HepG2 (cell line): Measurements from ENCODE around the gene NDFIP2. TPM values are rescaled to one million over a fixed set of nuclear protein-coding genes. Genes with fewer than 3 reads are reported as not detected.

Source experiments
- ATAC-seq: fragments of 200-7000 bp; cut with Tn5 transposase; 3 replicates; pipeline ENCODE4 v1.9.1; 2020; ENCODE audit warnings: mild to moderate bottlenecking, moderate library complexity
- BruUV-seq: library from RNA; stranded (reverse); fragments of 400-500 nt; replicated peaks from 2 replicates; lab custom pipeline; 2021; lab: Mats Ljungman, UMichigan
- CTCF ChIA-PET: fragments of 300-600 bp; formaldehyde crosslinking; extraction: SDS; loops from one replicate; lab custom pipeline; 2021; ENCODE audit warnings: low total read pairs, inconsistent platforms, low intra/inter-chr PET ratio; lab: Yijun Ruan, JAX
- POLR2A ChIA-PET: fragments of 350-600 bp; sonication (Branson Sonifier 250); formaldehyde crosslinking; loops from one replicate; lab custom pipeline; 2020; ENCODE audit warnings: antibody characterized with exemption, inconsistent platforms; lab: Yijun Ruan, JAX
- DNase-seq: peaks from one replicate; pipeline ENCODE4 v3.0.0-alpha.2; 2015; ENCODE audit warnings: low spot score
- FAIRE-seq: peaks from 3 replicates; lab custom pipeline; 2011; peaks lifted over from hg19 to GRCh38; lab: Jason Lieb, UNC
- H2AFZ ChIP-seq: one replicate; pipeline ENCODE4 v1.6.1; 2011; ENCODE audit warnings: low read length, inconsistent platforms
- H3K27ac ChIP-seq: fragments of 300-600 bp; 3 replicates; pipeline ENCODE4 v1.8.0; 2011; ENCODE audit warnings: mixed run types, mild to moderate bottlenecking, mixed read lengths, low read length, inconsistent platforms; ENCODE audit not compliant: insufficient read depth; ENCODE audit errors: extremely low read length
- H3K27me3 ChIP-seq, 2 experiments: fragments of 200-600 bp in 1 of 2; 2 replicates in 1 of 2; 3 replicates in 1 of 2; pipeline versions ENCODE4 v1.6.0 to v1.8.0; 2011; ENCODE audit warnings: low read length in 2 of 2, mild to moderate bottlenecking in 2 of 2, moderate library complexity in 2 of 2, inconsistent platforms in 1 of 2; ENCODE audit not compliant: insufficient read depth in 2 of 2, control insufficient read depth in 1 of 2
- H3K36me3 ChIP-seq, 2 experiments: fragments of 200-600 bp in 1 of 2; replicated peaks in 1 of 2; 2 replicates in 1 of 2; 3 replicates in 1 of 2; pipeline versions ENCODE4 v1.5.1 to v1.8.0; 2011; ENCODE audit warnings: low read length in 2 of 2, inconsistent platforms in 1 of 2; ENCODE audit not compliant: insufficient read depth in 2 of 2, control insufficient read depth in 1 of 2
- H3K4me1 ChIP-seq: 2 replicates; pipeline ENCODE4 v1.5.1; 2012; ENCODE audit warnings: low read length, inconsistent platforms; ENCODE audit not compliant: insufficient read depth
- H3K4me2 ChIP-seq: 2 replicates; pipeline ENCODE4 v1.6.0; 2011; ENCODE audit warnings: low read depth, low read length, inconsistent platforms
- H3K4me3 ChIP-seq, 3 experiments: fragments of 200-600 bp in 1 of 3; sonication (generic), shearing (Covaris generic) in 1 of 3; replicated peaks in 1 of 3; 2 replicates each; pipeline ENCODE4 v1.5.1; 2011 to 2016; ENCODE audit warnings: low read length in 3 of 3, inconsistent platforms in 2 of 3, low read depth in 2 of 3, mild to moderate bottlenecking in 2 of 3, control low read depth in 1 of 3, mixed read lengths in 1 of 3; ENCODE audit not compliant: insufficient read depth in 1 of 3
- H3K79me2 ChIP-seq: one replicate; pipeline ENCODE4 v1.6.1; 2011; ENCODE audit warnings: low read length, inconsistent platforms; ENCODE audit not compliant: insufficient read depth
- H3K9ac ChIP-seq: 2 replicates; pipeline ENCODE4 v1.6.0; 2011; ENCODE audit warnings: mild to moderate bottlenecking, low read depth, low read length, inconsistent platforms; ENCODE audit not compliant: insufficient read depth
- H3K9me3 ChIP-seq: 2 replicates; pipeline ENCODE4 v1.5.1; 2012; ENCODE audit warnings: mild to moderate bottlenecking, low read length
- H4K20me1 ChIP-seq: 2 replicates; pipeline ENCODE4 v1.6.0; 2011; ENCODE audit warnings: inconsistent platforms, mild to moderate bottlenecking, low read length, moderate library complexity; ENCODE audit not compliant: insufficient read depth
- BRCA1 ChIP-seq: sonication (generic); formaldehyde crosslinking; IDR thresholded peaks from 2 replicates; pipeline ENCODE4 v1.4.0; 2020; ENCODE audit warnings: missing genetic modification reagents
- MAF1 ChIP-seq: sonication (generic); formaldehyde crosslinking; IDR thresholded peaks from 2 replicates; pipeline ENCODE4 v1.5.0; 2020; ENCODE audit warnings: missing genetic modification reagents, borderline replicate concordance
- REXO4 ChIP-seq: sonication (generic); formaldehyde crosslinking; IDR thresholded peaks from 2 replicates; pipeline ENCODE4 v1.8.0; 2022; ENCODE audit warnings: missing genetic modification reagents, mild to moderate bottlenecking, borderline replicate concordance
- SALL1 ChIP-seq: sonication (generic); formaldehyde crosslinking; IDR thresholded peaks from 2 replicates; pipeline ENCODE4 v1.8.0; 2022; ENCODE audit warnings: mild to moderate bottlenecking, missing genetic modification reagents
- SOX13 ChIP-seq, 3 experiments: fragments of 450-650 bp in 1 of 3; sonication (generic) in 1 of 3; formaldehyde crosslinking in 1 of 3; IDR thresholded peaks in 2 of 3; conservative IDR thresholded peaks in 1 of 3; 2 replicates each; pipeline versions ENCODE4 v1.5.0 to v1.6.1; 2016 to 2020; ENCODE audit warnings: antibody characterized with exemption in 1 of 3, mild to moderate bottlenecking in 1 of 3, missing compliant biosample characterization in 1 of 3, missing genetic modification reagents in 1 of 3, moderate library complexity in 1 of 3
- ZMAT3 ChIP-seq: sonication (generic); formaldehyde crosslinking; conservative IDR thresholded peaks from 2 replicates; pipeline ENCODE4 v1.7.0; 2021; ENCODE audit warnings: missing genetic modification reagents
- ZNF143 ChIP-seq: sonication (generic); formaldehyde crosslinking; IDR thresholded peaks from 2 replicates; pipeline ENCODE4 v1.4.0; 2020; ENCODE audit warnings: missing genetic modification reagents
- ZNF362 ChIP-seq: sonication (generic); formaldehyde crosslinking; IDR thresholded peaks from 2 replicates; pipeline ENCODE4 v1.4.0; 2020; ENCODE audit warnings: missing genetic modification reagents, mild to moderate bottlenecking, borderline replicate concordance
- ZNF687 ChIP-seq: sonication (generic); formaldehyde crosslinking; IDR thresholded peaks from 2 replicates; pipeline ENCODE4 v1.5.1; 2020; ENCODE audit warnings: mild to moderate bottlenecking, missing genetic modification reagents, moderate library complexity
- ZNF83 ChIP-seq: sonication (generic); formaldehyde crosslinking; IDR thresholded peaks from 2 replicates; pipeline ENCODE4 v1.4.0; 2020; ENCODE audit warnings: missing genetic modification reagents, mild to moderate bottlenecking, borderline replicate concordance
- WGBS: methylation state at CpG from one replicate; pipeline ENCODE4 v1.1.6; 2017; ENCODE audit warnings: low lambda C conversion rate; 5-methylcytosine and 5-hydroxymethylcytosine counted together
- in situ Hi-C: cut with HindIII; loops from 2 replicates; pipeline ENCODE4 v1.10.0; 2017; ENCODE audit warnings: low pct_unique_long_range_greater_than_20kb; ENCODE audit not compliant: extremely low pct_ligation_motif_present
- intact Hi-C: fragments of 100-400 bp; cut with micrococcal nuclease; formaldehyde crosslinking; loops from one replicate; pipeline ENCODE4 v1.10.0; 2022; ENCODE audit not compliant: unreplicated experiment
- polyA plus RNA-seq, 8 experiments: library from polyadenylated mRNA; depleted of rRNA in 3 of 8; stranded (reverse) in 7 of 8; unstranded in 1 of 8; fragments of >200 nt; fragmentation: Illumina TruSeq in 4 of 8; extraction: Trizol in 4 of 8; gene quantifications; 2 replicates each; pipeline versions ENCODE4 v1.2.1 to v1.2.3, GENCODE V29; 2011 to 2016; ENCODE audit warnings: low read depth in 4 of 8, missing spikeins in 1 of 8, mixed read lengths in 1 of 8; ENCODE audit not compliant: insufficient read depth in 1 of 8
- total RNA-seq, 5 experiments: library from RNA; depleted of rRNA; stranded (reverse); fragments of >200 nt; fragmentation: Illumina TruSeq; extraction: Trizol; gene quantifications; 2 replicates each; pipeline ENCODE4 v1.2.3, GENCODE V29; 2016; ENCODE audit warnings: low read depth in 1 of 5
- TF ChIP-seq, protein P1 (sequence below): sonication (generic); formaldehyde crosslinking; IDR thresholded peaks from 2 replicates; pipeline ENCODE4 v1.5.0; 2020; ENCODE audit warnings: mild to moderate bottlenecking, missing genetic modification reagents, borderline replicate concordance

The NDFIP2 gene
- total and polyA plus RNA-seq, 2 of the 13 experiments (the other 11 are each of a cell fraction or from before 2014, with no cell fraction given): 23.2 to 32.0 TPM

DNA sequence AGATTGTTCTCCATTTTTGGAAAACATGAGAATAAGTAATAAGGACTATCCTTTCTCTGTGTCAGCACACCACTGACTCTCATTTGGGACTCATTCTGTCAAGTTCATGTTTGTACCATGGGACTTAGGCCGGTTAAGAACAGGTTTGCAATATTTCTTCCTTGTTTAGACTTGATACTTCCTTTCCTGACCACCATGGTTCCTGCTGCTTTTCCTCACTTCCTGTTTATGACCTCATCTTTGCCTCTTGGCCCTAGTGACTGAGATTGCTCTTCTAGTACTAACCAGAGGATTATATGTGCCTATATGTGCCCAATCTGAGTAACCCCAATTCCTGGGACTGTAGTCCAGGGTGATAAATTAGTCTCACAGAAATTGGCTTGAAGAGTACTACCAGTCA is 32.5 kb upstream of the NDFIP2 start:
- no peak overlapping the region for H2AFZ ChIP-seq

More for the DNA sequence above, 32.5 kb upstream of the NDFIP2 start:
- Histone ChIP-seq H3K79me2 (no peaks in the 10 kb centered on the region), H3K9ac (no peak overlapping the region), H4K20me1 (no peaks in the 10 kb centered on the region), H3K4me2 (no peak overlapping the region), H3K4me3 (no peak overlapping the region), H3K9me3 (no peaks in the 10 kb centered on the region), H3K4me1 (no peaks in the 10 kb centered on the region), H3K36me3 (no peaks in the 10 kb centered on the region), H3K27ac (no peak overlapping the region), H3K27me3 (no peaks in the 10 kb centered on the region)
- in situ Hi-C loops: no loop called here
- POLR2A ChIA-PET: no interaction called here
- TF ChIP-seq, protein P1, sequence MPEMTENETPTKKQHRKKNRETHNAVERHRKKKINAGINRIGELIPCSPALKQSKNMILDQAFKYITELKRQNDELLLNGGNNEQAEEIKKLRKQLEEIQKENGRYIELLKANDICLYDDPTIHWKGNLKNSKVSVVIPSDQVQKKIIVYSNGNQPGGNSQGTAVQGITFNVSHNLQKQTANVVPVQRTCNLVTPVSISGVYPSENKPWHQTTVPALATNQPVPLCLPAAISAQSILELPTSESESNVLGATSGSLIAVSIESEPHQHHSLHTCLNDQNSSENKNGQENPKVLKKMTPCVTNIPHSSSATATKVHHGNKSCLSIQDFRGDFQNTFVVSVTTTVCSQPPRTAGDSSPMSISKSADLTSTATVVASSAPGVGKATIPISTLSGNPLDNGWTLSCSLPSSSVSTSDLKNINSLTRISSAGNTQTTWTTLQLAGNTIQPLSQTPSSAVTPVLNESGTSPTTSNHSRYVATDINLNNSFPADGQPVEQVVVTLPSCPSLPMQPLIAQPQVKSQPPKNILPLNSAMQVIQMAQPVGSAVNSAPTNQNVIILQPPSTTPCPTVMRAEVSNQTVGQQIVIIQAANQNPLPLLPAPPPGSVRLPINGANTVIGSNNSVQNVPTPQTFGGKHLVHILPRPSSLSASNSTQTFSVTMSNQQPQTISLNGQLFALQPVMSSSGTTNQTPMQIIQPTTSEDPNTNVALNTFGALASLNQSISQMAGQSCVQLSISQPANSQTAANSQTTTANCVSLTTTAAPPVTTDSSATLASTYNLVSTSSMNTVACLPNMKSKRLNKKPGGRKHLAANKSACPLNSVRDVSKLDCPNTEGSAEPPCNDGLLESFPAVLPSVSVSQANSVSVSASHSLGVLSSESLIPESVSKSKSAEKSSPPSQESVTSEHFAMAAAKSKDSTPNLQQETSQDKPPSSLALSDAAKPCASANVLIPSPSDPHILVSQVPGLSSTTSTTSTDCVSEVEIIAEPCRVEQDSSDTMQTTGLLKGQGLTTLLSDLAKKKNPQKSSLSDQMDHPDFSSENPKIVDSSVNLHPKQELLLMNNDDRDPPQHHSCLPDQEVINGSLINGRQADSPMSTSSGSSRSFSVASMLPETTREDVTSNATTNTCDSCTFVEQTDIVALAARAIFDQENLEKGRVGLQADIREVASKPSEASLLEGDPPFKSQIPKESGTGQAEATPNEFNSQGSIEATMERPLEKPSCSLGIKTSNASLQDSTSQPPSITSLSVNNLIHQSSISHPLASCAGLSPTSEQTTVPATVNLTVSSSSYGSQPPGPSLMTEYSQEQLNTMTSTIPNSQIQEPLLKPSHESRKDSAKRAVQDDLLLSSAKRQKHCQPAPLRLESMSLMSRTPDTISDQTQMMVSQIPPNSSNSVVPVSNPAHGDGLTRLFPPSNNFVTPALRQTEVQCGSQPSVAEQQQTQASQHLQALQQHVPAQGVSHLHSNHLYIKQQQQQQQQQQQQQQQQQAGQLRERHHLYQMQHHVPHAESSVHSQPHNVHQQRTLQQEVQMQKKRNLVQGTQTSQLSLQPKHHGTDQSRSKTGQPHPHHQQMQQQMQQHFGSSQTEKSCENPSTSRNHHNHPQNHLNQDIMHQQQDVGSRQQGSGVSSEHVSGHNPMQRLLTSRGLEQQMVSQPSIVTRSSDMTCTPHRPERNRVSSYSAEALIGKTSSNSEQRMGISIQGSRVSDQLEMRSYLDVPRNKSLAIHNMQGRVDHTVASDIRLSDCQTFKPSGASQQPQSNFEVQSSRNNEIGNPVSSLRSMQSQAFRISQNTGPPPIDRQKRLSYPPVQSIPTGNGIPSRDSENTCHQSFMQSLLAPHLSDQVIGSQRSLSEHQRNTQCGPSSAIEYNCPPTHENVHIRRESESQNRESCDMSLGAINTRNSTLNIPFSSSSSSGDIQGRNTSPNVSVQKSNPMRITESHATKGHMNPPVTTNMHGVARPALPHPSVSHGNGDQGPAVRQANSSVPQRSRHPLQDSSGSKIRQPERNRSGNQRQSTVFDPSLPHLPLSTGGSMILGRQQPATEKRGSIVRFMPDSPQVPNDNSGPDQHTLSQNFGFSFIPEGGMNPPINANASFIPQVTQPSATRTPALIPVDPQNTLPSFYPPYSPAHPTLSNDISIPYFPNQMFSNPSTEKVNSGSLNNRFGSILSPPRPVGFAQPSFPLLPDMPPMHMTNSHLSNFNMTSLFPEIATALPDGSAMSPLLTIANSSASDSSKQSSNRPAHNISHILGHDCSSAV (CRISPR knock-in tag): no peak
- TF ChIP-seq MAF1: no peak
- no peak for TF ChIP-seq SALL1
- no peak for TF ChIP-seq ZMAT3
- TF ChIP-seq ZNF83: no peak
- TF ChIP-seq BRCA1 (CRISPR knock-in tag): no peak
- TF ChIP-seq REXO4 (CRISPR knock-in tag): no peak
- TF ChIP-seq ZNF687: no peak
- TF ChIP-seq SOX13 (IDR thresholded peaks at IDR 0.05): no peak
- TF ChIP-seq SOX13 (CRISPR knock-in tag; conservative IDR thresholded peaks at IDR 0.05 in 1 of 2, IDR thresholded peaks at IDR 0.05 in 1 of 2): no peak
- no peak for TF ChIP-seq ZNF143
- no peak for TF ChIP-seq ZNF362
- BruUV-seq: no TSS peak
- intact Hi-C loops: no loop called here
- CTCF ChIA-PET: no interaction called here
- no peak for FAIRE-seq
- WGBS: 72% methylated on average over 1 of the region's 1 CpG
- no peak for DNase-seq
- no peak for ATAC-seq
